GM12892 (cell line): ENCODE data around the gene SERPINA9.

Experiments used
- POLR2A ChIP-seq: IDR thresholded peaks from 2 replicates; pipeline ENCODE4 v1.6.1; 2011; ENCODE audit warnings: low read depth, low read length, control low read depth
- POLR2AphosphoS5 ChIP-seq: IDR thresholded peaks from 2 replicates; pipeline ENCODE4 v1.6.1; 2011; ENCODE audit warnings: low read depth, low read length, control low read depth
- TAF1 ChIP-seq: IDR thresholded peaks from 2 replicates; pipeline ENCODE4 v1.6.1; 2011; ENCODE audit warnings: low read depth, mild to moderate bottlenecking, control low read depth, low read length, borderline replicate concordance

GRCh38 chr14:94494085-94494484, 18.1 kb upstream of the SERPINA9 start:
- TF ChIP-seq POLR2AphosphoS5 (no peak), TAF1 (no peak), POLR2A (no peak)
